ENCODE results near the gene VKORC1.

The VKORC1 gene

DNA sequence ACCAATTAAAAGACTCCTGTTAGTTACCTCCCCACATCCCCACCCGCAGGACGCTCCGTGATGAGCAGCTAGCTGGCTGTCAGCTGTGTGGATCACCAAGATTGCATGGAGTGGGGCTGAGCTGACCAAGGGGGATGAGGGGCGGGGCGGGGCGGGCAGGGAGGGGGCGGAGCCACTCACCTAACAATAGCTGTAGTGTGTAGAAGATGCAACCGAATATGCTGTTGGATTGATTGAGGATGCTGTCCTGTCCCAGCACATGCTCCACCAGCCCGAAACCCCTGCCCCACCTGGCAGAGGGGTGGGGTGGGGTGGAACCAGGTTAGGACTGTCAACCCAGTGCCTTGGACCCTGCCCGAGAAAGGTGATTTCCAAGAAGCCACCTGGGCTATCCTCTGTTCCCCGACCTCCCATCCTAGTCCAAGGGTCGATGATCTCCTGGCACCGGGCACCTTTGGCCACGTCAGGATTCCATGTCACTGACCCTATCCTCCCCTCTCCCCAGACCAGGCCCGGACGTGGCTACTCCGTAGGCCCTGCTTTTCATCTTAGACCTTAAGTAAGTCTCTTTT lies 1.4 kb downstream of the VKORC1 start:
- no peak for DNase-seq (ENCODE audit: extremely low spot score)
- TF ChIP-seq, protein P1, sequence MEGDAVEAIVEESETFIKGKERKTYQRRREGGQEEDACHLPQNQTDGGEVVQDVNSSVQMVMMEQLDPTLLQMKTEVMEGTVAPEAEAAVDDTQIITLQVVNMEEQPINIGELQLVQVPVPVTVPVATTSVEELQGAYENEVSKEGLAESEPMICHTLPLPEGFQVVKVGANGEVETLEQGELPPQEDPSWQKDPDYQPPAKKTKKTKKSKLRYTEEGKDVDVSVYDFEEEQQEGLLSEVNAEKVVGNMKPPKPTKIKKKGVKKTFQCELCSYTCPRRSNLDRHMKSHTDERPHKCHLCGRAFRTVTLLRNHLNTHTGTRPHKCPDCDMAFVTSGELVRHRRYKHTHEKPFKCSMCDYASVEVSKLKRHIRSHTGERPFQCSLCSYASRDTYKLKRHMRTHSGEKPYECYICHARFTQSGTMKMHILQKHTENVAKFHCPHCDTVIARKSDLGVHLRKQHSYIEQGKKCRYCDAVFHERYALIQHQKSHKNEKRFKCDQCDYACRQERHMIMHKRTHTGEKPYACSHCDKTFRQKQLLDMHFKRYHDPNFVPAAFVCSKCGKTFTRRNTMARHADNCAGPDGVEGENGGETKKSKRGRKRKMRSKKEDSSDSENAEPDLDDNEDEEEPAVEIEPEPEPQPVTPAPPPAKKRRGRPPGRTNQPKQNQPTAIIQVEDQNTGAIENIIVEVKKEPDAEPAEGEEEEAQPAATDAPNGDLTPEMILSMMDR (IDR thresholded peaks at IDR 0.05; ENCODE audit: control extremely low read depth, extremely low read depth, low read depth, missing control alignments), result no peak
- CTCF ChIA-PET, result interaction anchor here (1.2 to 4.4 kb wide), 4 partner anchors 17 to 290 kb away, joined by 4 to 21 read pairs (median 8); partner anchors contain the start of gene HSD3B7
- POLR2A ChIA-PET, result interaction anchor here (0.6 kb wide), 1 partner anchor 133 kb away, joined by 6 read pairs; no protein-coding TSS in a partner anchor

DNA sequence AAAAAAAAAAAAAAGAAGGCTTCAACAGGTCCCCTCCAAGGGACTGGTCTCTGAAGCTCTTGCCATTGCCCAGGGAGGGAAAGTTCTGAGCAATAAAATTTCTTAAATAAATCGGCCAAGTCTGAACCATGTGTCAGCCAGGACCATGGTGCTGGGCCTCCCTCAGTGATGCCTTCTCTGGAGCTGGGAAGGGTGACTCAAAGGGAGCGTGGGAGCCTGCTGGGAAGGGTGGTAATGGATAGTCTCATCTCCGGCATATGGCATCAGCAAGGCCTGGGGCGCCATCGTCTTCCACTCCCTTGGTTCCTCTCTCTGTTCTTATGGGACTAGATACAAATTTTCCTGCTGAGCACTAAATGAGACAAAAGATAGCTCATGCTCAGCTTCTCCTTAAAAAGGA lies 2.3 kb downstream of the VKORC1 start:
- DNase-seq (ENCODE audit: extremely low spot score), result no peak
- ChIA-PET CTCF (interaction anchor here (0.8 to 4.4 kb wide), 6 partner anchors 20 to 290 kb away, joined by 3 to 21 read pairs (median 4); partner anchors contain the start of genes HSD3B7 and KAT8), POLR2A (interaction anchor here (0.6 kb wide), 1 partner anchor 275 kb away, joined by 3 read pairs; no protein-coding TSS in a partner anchor)
- TF ChIP-seq, protein P1 (IDR thresholded peaks at IDR 0.05; ENCODE audit: control extremely low read depth, extremely low read depth, low read depth, missing control alignments), result no peak

DNA sequence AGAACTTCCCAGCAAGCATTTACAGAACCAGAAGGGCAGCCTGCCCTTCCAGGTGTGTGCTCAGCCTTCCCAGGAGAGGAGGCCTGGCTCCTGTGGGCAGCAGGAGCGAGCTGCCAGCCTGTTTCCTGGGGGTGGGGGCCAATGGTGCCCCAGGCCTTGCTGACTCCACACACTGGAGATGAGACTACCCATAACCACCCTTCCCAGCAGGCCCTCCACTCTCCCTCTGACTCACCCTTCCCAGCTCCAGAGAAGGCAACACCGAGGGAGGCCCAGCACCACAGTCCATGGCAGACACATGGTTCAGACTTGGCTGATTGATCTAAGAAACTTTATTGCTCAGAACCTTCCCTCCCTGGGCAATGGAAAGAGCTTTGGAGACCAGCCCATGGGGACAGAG lies 4.1 kb downstream of the VKORC1 start:
- POLR2A ChIA-PET, result no interaction called here

DNA sequence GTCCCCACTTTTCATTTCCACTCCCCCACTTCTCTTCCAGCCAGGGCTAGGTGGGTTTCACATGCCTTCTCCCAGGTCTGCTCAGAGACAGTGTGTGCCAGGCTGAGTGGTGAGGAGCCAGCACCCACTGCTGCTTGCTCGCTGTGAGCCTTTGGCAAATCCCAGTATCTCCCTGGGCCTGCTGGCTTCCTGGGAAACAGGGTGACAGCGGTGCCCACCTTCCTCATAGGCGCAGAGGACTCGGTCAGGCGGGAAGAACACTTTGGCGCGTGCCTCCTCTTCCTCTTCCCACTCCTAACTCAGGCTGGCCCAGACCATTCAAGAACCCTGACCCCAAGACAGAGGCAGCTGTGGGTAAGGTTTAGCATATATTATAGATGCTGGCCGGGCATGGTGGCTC lies 5.4 kb downstream of the VKORC1 start:
- ChIA-PET POLR2A (no interaction called here), CTCF (interaction anchor here (0.8 kb wide), 1 partner anchor 353 kb away, joined by 3 read pairs; the partner anchor contains the start of gene ZNF843)
- TF ChIP-seq, protein P1 (IDR thresholded peaks at IDR 0.05; ENCODE audit: control extremely low read depth, extremely low read depth, low read depth, missing control alignments), result no peak
- DNase-seq (ENCODE audit: extremely low spot score), result no peak

More for the DNA sequence above, 4.1 kb downstream of the VKORC1 start:
- TF ChIP-seq, protein P1 (IDR thresholded peaks at IDR 0.05; ENCODE audit: control extremely low read depth, extremely low read depth, low read depth, missing control alignments), result no peak
- CTCF ChIA-PET, result interaction anchor here (1.6 to 1.9 kb wide), 2 partner anchors 10 to 15 kb away, joined by 4 to 5 read pairs; no protein-coding TSS in a partner anchor
- no peak for DNase-seq (ENCODE audit: extremely low spot score)

DNA sequence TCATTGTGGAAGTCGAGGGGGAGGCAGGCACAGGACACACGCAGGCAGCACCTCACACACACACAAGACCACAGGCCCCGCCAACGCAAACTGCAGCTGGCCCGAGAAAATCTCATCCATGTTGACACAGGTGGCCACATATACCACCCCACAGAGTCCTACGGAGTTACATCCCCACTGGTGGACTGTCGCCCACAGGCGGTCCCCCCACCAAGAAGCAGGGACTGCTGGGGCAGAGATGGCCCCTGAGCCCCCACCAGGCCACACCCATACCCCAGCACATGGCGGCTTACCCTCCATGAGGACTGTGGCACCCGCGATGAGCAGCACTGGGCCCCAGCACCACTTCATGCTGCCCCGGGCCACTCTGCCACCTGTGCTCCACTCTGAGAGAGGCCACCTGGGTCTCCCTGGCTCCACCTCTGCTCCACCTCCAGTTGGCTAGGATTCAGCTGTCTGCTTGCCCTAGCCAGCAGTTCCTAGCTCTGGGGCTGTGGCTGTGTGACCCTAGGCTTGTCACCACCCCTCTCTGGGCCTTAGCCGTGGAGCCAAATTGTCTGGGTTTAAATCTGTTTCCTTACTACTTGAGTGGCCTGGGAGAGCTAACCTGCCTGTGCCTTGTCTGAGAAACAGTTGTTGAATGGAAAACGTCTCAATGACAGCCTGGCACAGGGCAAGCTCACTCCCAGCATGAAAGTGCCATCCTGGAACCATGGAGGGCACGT lies 6.0 kb downstream of the VKORC1 start, which contains the start of gene PRSS53:
PRSS53 (minus strand) TSS at position 485 of the 725 bp plus-strand sequence; CDS start at position 351, 134 bp downstream.
- ChIA-PET CTCF (no interaction called here), POLR2A (no interaction called here)
- TF ChIP-seq, protein P1 (IDR thresholded peaks at IDR 0.05; ENCODE audit: control extremely low read depth, extremely low read depth, low read depth, missing control alignments), result no peak
- no peak for DNase-seq (ENCODE audit: extremely low spot score)

DNA sequence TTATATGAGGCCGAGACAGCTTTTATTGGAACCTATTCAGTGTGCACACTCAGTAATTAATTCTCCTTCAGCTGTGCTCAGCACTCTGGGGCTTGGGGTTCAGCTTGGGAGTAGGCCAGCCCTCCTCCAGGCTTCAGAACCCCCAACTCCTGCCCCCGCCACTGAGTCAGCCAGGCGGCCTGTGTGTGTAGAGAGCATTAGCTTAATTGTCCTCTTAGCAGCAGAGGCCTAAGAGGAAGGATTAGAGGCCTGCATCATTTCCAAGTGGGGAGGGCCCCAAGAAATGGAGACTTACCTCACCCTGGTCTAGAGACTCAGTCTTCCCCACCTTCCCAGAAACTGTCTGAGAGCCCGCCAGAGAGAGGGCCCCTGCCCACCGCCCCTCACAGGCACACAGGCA lies 6.6 kb downstream of the VKORC1 start:
- no peak for DNase-seq (ENCODE audit: extremely low spot score)
- TF ChIP-seq, protein P1 (IDR thresholded peaks at IDR 0.05; ENCODE audit: control extremely low read depth, extremely low read depth, low read depth, missing control alignments), result no peak
- ChIA-PET POLR2A (no interaction called here), CTCF (no interaction called here)
